Measurements from ENCODE around the gene TOB2.
"Not testable (repeated sequence)": the region's sequence is repeated elsewhere in the genome, so short reads cannot be mapped to it uniquely, and the experiment has no call there.

The TOB2 gene

DNA sequence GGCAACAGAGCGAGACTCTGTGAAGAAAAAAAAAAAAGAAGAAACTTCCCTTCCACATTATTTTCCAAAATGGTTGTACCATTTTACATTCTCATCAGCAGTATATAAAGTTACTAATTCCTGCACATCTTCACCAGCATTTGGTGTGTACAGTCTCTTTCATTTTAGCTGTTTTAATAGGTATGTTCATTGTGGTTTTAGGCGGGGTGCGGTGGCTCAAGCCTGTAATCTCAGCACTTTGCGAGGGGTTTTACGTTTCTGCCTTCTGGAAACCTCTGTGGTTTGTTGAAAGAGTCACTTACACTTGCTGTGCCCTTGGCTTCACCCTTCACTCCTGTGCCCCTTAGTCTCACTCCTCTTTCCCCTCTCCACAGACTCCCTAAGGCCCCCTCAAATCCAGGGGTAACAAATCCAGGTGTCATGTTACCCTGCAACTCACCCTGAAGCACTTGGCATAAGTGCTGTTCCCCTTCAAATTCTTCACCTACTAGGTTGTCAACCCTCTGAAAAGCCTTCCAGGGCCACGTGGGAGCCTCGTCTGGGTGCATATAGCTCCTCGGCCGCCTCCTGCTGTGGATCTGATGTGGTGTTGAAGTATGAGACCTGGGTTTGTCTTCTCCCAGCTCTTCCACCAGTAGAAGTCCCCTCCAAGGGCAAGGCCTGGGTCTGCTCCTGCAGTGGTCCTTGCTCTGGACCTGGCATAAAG lies 20.8 kb downstream of the TOB2 start:
- peak; percentile 63 for DNase-seq

DNA sequence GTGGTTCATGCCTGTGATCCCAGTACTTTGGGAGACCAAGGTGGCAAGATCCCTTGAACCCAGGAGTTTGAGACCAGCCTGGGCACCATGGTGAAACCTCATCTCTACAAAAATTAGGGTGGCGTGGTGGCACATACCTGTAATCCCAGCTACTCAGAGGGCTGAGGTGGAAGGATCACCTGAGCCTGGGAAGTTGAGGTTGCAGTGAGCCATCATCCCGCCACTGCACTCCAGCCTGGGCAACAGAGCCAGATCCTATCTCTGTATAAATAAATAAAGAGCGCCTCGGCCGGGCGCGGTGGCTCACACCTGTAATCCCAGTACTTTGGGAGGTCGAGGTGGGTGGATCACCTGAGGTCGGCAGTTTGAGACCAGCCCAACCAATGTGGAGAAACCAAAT lies 27.9 kb downstream of the TOB2 start:
- DNase-seq = no peak

DNA sequence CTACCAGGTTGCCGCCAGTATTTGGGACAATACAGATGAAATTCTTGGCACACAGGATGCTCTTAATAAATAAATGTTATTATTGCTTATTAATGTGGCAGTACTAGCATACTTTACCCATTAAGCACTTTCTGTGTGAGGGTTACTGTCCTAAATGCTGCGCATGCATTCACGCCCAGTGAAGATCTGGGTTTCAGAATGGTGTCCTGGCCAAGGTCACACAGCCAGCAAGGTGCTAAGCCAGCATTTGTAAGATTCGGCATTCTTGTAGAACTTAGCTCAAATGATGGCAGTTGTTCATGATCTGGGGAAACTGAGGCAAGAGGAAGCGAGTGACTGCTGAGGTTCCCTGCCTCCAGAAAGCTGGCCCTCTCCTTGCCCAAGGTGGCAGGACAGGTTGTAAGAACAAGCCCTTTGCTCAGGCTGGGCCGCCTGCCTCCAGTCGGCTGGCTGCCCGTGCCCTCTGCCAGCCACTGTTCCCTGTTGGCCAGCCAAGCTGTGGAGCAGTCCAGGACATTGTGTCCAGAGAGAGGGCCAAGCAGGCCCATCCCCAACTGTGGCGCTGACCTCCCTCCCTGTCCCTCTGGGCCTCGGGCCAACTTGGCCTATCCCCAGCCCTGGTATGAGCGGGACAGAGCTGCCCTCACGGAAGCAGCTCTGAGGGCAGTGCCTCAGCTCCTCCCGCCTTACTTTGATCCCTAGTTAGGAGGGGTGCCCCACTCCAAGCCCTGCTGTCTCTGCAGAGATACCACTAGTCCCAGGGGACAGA lies 28.8 kb downstream of the TOB2 start:
- DNase-seq = no peak

DNA sequence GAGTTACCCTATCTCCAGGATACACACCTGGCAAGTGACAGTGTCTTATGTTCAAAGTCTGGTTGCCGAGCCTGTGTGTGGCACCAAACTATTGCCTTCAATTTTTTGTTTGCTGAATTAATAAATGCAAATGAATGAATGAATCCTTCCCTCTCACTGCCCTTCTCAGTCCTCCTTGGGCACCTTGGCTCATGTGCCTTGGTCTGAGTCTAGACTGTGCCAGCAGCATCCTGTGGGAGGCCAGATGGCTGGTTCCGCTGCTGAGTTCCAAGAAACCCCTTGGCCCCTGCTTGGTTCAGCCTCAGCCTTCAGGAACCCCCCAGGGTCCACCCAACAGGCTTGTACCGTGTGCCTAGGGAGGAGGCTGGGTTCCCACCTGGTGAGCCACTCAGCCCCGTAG lies 31.0 kb downstream of the TOB2 start:
- DNase-seq = no peak

DNA sequence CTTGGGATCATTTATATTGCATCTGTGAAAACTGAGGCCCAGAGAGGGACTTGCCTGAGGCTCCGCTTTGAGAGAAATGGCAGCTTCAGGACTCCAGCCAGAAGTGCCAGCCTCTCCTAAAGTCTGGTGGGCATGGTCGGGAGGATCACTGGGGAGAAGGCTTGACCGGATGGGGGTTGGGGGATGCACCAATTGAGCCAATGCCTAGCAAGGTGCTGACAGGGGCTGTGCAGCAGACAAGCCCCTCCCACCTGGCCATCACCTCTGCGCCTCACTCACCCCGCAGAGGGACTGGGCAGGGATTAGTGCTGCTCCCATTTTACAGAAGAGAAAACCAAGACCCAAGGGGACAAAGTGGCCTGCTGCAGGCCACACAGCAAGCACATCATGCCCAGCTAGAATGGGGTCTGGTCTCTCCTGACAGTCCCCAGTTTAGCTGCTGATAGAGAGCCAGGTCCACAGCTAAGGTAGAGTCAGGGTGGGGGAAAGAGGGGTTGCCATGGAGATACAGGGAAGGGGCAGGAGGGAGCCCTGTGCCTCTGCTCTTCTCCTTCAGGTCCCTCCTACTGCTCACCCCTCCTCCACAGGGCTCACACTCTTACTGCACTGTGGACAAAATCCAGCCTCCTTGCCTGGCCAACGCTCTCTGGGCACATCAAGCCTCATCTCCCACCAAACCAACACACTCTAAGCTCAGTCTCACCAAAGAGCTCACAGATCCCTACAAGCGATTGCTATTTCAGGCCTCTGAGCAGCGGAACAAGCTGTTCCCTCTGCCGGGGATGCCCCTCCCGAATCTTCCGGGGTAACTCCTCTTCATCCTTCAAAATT lies 35.4 kb downstream of the TOB2 start:
- no peak for DNase-seq

DNA sequence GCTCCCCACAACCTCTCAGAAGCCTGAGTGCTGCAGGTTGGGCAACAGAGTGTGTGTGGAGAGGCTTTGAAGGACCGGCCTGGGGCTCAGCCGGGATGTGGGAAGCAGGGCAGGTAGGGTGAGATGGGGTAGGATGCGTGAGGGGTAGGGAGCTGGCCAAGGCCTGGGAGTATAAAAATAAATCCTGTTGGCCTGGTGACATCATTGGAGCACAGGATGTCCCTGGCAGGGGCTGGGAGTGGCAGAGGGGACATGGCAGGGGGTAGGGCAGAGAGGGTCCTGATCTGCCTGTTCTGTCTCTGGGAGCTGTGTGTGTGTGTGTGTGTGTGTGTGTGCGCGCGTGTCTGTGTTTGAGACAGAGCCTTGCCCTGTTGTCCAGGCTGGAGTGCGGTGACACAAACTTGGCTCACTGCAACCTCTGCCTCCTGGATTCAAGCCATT lies 36.3 kb downstream of the TOB2 start:
- no peak for DNase-seq

DNA sequence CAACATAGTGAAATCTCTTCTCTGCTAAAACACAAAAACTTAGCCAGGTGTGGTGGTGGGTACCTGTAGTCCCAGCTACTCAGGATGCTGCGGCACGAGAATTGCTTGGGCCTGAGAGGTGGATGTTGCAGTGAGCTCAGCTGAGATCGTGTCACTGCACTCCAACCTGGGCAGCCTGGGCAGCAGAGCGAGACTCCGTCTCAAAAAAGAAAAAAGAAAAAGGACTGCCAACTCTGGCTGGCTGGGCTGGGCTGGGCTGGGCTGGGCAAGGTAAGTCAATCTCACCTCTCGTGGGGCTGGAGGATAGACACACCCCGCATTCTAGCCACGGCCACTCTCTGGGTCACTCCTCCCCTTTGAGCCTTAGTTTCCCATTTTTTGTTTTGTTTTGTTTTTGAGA lies 37.9 kb downstream of the TOB2 start:
- DNase-seq = no peak

DNA sequence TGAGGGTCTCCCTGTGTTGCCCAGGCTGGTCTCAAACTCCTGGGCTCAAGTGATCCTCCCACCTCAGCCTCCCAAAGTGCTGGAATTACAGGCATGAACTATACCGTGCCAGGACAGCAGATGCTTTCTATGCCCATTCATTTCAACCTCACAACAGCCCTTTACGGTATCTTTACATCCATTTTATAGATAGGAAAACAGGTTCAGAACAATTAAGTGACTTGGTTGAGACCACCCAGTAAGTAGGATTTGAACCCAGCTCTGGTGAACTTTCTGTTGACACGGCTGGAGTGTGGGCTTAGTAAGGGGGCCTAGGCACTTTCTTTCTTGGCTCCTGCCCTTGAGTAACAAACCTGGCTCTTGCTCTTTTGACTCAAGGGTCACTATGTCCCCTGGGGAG lies 39.2 kb downstream of the TOB2 start:
- DNase-seq = no peak

DNA sequence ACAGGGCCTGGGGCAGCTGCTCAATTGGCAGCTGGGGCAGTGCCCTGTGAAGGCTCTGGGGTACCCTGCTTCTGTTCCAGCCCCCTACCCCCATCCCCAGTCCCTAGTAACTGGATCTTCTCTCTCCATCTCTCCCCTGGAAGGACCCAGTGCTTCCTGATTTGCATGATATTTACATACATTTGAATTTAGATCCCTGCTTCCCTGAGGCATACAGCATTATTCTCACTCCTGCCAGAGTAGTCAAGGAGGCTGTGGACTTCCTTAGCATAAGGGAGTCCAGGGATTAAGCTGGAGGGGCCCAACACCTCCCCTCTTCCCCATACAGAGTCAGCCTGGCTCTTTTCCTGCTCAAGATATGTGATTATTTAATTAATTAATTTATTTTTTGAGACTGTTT lies 40.2 kb downstream of the TOB2 start:
- DNase-seq = no peak

DNA sequence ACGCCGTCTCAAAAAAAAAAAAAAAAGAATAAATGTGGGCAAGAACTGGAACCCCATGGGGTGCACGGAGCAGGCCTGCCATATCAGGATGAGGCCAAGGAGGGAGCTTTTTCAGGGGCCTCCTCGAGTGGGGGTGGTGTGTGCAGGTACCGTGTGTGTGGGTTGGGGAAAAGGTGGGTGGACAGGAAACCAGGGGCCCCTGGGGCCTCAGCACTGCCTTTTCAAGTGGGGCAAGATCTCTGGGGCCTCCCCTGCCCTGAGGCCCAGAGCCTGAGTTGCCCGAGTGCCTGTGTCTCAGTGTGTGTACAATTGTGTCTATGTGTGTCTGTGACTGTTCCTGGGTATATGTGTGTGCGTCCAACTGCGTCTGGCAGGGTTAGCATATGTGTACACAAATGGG lies 41.0 kb downstream of the TOB2 start:
- no peak for DNase-seq

DNA sequence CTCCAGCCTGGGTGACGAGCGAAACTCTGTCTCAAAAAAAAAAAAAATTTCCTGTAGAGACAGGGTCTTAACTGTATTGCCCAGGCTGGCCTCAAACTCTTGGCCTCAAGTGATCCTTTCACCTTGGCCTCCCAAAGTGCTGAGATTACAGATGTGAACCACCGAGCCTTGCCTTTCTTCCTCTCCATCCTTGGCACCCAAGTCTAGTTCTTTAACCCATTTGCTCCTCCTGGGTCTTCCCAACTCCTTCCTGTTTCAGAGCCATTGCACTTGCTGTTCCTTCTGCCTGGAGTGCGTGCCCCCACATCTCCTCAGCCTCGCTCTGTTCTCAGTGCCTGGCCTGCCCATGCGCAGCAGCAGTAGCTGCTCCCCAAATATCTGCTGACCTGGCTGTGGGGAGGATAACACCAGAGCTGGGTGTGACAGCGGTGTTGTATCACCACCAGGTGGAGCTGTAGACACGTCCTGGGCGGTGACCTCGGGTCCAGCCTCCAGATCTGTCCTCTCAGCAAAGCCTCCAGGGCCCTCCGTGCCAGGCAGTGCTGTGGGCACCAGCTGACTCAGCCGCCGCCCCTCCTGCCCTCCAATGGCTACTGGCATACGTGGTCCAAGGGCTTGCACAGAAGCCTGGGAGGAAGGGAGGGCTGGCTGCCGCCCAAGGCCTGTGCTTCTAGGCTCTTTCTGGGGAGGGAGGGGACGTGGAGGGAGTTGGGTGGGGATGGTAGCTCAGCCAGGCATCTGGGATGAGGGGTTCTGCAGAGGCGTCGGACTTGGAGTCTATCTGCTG lies 42.9 kb downstream of the TOB2 start:
- DNase-seq = peak; percentile 91

DNA sequence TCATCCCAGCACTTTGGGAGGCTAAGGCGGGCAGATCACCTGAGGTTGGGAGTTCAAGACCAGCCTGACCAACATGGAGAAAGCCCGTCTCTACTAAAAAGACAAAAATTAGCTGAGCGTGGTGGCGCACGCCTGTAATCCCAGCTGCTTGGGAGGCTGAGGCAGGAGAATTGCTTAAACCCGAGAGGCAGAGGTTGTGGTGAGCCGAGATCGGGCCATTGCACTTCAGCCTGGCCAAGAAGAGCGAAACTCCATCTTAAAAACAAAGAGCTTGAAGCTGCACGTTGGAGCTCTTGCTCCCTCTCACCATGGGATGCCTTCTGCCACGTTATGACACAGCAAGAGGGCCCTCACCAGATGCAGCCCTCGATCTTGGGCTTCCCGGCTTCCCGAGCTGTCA lies 43.8 kb downstream of the TOB2 start:
- DNase-seq = not testable (repeated sequence)

DNA sequence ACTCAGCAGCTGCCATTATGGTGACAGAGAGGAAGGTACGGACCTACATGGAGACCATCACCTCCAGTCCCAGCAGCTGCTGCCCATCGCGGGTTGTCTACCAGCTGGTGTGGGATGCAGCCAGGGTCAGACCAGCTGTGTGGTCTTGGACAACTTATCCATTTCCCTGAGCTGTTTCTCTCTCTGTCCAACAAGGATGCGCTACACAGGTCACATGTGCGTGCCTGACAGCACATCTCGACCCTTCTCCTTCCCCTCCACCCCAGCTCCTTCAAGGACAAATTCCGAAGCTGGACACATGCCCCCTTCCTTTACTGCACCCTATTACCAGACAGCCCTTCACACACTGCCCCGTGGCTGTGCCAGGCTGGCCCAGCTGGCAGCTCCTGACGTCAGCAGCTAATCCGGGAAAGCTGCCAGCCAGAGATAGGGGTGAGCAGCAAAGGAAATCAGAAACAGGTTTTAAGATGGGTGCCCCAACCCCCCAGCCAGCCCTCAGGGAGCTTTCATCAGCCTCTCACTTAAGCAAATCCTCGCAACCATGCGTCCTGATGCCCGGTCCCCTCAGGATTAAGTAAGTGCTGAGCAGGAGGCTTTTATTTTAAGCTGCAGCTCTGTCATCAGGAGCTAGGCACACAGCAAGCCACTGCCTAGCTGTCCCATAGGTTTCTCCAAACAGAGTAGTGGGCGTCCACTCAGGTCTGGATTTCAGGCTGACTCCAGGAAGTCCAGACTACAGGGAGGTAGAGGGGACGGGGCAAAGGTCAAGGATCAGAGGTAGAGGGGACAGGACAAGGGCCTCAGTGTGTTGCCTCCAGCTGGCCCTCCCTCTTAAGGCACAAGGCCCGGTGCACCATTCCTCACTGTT lies 44.6 kb downstream of the TOB2 start:
- DNase-seq = no peak

DNA sequence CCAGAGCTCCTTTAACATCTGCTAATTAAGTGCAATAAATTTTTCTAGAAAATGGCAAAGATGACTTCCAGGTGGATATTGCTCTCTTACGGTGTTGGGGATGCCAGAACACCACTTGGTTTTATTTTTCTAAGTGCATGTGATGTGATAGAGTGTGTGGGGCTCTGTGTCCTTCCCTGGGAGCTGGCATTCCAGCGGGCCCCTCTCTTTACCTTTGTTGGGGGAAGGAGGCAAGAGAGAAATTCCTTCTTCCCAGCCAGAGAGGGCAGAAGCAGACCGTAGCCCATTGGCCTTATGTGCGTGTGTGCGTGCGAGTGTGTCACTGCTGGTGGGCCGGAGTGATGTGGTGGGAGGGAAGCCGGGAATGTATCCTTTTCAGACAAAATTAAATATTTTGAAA lies 47.7 kb downstream of the TOB2 start:
- no peak for DNase-seq

DNA sequence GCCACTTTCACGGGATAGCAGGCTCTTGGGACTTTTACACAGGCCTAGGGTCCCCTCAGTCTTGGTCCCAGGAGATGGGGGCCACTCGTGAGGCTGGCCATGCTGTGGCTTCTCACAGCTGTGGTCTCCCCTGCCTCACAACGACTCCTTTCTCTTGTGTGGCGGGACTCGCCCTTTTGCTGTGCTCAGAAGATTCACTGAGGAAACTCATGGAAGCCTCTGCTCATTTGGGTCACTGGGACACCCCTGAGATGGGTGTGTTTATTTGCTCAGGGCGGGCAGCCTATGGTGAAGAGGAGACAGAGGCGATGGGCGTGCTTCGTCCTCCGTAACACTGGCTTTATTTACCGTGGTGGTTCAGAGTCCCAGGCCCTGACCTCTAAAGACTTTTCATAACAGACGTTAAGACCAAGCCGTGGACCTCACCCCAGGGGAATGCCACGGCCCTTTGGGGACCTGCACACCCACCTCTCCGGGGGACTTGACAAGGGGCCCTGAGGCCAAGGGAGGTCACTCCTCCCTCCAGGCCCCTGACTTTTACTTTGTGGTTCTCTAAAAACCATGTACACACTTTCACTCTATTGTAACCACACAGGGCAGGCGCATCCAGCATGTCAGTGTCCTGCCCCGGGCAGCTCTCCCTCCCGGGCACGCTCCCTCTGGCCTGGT lies 49.3 kb downstream of the TOB2 start:
- DNase-seq = no peak

DNA sequence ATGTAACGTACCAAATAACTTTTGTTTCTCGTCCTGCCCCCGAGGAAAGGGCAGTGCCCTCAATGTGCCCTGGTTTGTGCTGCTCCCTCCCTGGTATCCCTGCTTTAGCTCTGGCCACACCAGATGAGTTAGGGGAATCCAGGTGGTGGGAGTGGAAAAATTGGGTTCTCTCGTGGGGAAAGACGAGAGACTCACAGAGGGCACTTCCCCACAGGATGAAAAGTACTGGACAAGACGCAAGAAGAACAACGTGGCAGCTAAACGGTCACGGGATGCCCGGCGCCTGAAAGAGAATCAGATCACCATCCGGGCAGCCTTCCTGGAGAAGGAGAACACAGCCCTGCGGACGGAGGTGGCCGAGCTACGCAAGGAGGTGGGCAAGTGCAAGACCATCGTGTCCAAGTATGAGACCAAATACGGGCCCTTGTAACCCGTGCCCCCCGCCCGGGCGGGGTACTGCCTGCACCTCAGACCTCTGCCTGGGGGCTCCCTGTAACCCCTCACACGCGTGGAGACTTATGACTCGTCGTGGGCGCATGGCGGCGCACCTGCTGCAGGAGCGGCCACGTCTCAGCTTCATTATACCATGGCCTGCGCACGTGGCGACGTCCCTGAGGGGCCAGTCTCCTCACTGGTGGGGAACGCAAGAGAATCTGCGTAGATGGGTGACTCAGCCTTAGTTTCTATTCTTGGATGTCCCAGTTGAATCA lies 50.9 kb downstream of the TOB2 start:
- DNase-seq = no peak

DNA sequence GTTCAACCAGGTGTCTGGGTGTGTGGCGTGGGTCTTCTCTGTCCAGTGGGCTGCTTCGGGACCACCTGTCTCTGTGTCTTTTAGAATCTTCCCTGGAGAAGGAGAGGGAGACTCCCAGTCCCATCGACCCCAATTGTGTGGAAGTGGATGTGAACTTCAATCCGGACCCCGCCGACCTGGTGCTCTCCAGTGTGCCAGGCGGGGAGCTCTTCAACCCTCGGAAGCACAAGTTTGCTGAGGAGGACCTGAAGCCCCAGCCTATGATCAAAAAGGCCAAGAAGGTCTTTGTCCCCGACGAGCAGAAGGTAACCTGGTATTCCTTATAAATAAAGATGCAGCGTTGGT lies 52.6 kb downstream of the TOB2 start:
- no peak for DNase-seq

DNA sequence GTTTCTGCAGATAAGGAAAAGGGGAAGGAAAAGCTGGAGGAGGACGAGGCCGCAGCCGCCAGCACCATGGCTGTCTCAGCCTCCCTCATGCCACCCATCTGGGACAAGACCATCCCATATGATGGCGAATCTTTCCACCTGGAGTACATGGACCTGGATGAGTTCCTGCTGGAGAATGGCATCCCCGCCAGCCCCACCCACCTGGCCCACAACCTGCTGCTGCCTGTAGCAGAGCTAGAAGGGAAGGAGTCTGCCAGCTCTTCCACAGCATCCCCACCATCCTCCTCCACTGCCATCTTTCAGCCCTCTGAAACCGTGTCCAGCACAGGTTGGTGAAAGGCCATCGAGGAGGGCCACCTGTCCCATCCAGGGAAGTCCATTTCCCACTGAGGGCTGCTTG lies 59.3 kb downstream of the TOB2 start:
- DNase-seq = no peak

DNA sequence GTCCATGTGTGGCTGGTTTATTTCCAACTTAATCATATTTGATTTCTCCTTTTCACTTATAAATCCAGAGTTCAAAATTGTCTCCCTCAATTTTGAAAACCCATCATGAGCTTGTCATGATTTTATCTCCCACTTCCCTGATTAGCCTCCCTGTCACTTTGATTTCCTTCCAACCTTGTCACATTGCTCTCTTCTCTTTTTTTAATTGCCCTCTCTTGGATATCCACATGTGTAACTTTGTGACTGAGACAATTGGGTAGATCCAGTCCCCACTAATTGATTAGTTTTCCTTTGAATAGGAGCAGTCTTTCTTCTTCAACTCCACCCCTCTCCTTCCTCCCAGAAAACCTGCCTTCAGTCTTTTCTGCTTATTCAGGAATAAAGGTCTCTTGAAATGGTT lies 62.5 kb downstream of the TOB2 start:
- DNase-seq = no peak

All from CD4-positive, alpha-beta T cell treated with Interleukin-17A for 1 hour (primary cell).